GM21786 (cell line): Measurements from ENCODE around the gene PAPOLA.
"Not testable (repeated sequence)": the region's sequence is repeated elsewhere in the genome, so short reads cannot be mapped to it uniquely, and the experiment has no call there.

ENCODE experiments used
- ATAC-seq: cut with Tn5 transposase; IDR thresholded peaks from one replicate; pipeline ENCODE4 v1.9.1; 2021; ENCODE audit not compliant: unreplicated experiment

PAPOLA gene

GRCh38 chr14:96501740-96502620 is at the start of gene PAPOLA:
Gene PAPOLA (plus strand): TSS chr14:96502382. CDS start chr14:96502593, 211 bp downstream.
- ATAC-seq: peak; percentile 83

DNA sequence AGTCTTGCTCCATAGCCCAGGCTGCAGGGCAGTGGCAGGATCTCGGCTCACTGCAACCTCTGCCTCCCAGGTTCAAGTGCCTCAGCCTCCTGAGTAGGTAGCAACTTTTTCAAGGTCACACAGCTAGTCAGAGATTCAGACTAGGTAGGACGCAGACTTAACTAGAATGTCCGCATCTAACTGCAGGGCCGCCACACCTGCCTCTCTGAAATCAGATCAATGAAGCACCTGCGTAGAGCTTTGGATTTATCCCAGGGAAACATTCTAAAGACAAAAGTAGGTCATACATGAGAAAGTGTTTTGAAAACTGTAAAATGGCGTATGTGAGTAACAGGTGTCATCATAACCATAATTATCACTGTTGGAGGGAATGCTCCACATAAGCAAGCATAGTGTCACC is 49.5 kb upstream of the PAPOLA start:
- ATAC-seq: no peak

GRCh38 chr14:96455588-96455987 is 46.6 kb upstream of the PAPOLA start:
- no peak for ATAC-seq

- no peak for ATAC-seq
Measured at GRCh38 chr14:96459851-96460250, 42.3 kb upstream of the PAPOLA start.

- ATAC-seq: no peak
Measured at GRCh38 chr14:96461950-96462798, 40.0 kb upstream of the PAPOLA start.

DNA sequence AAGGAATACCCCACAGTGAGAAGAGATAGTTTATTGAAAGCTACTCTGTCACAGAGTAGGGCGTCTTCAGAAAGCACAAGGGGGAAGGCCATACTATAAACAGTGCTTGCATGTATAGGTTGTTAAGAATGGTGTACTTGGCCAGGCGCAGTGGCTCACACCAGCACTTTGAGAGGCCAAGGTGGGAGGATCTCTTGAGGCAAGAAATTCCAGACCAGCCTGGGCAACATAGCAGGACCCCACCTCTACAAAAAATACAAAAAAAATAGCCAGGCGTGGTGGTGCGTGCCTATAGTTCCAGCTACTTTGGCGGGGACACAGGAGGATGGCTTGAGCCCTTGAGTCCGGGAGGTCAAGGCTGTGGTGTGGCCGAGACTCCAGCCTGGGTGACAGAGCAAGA is 38.0 kb upstream of the PAPOLA start:
- ATAC-seq: no peak

- ATAC-seq: no peak
Measured at GRCh38 chr14:96466918-96467317, 35.3 kb upstream of the PAPOLA start.

GRCh38 chr14:96470331-96470730 is 31.9 kb upstream of the PAPOLA start:
- ATAC-seq: no peak

DNA sequence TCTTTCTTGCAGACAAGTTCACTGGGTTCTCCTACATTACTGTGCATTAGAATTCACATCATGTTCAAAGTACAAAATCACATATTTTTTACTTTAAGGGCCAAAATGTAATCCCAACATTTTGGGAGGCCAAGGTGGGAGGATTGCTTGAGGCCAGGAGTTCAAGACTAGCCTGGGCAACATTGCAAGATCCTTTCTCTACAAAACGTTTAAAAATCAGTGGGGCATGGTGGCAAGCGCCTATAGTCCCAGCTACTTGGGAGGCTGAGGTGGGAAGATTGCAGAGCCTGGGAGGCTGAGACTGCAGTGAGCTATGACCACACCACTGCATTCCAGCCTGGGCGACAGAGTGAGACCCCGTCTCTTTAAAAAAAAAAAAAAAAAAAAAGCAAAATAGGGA is 31.2 kb upstream of the PAPOLA start:
- not testable (repeated sequence) for ATAC-seq

- no peak for ATAC-seq
Measured at GRCh38 chr14:96478119-96478518, 24.1 kb upstream of the PAPOLA start.

GRCh38 chr14:96479435-96480146 is 22.6 kb upstream of the PAPOLA start:
- no peak for ATAC-seq

- ATAC-seq: no peak
Measured at GRCh38 chr14:96481731-96482314, 20.4 kb upstream of the PAPOLA start.

GRCh38 chr14:96482986-96483385 is 19.2 kb upstream of the PAPOLA start:
- ATAC-seq: no peak

DNA sequence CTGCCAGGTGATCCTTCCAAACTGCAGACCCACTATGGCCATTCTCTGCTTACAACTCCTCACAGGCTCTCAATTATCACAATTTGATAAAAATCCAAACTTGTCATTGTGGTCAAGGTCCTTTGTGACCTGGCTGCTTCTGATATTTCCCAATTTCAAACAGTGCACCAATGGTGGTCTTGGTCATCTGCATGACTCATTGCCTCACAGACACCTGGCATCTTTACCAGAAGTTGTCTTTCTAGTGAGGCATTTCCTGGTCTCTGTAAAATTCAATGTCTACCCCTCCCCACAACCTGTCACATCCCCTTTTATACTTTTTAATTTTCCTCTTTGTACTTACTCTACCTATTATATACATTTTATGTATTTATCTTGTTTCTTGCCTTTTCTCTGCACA is 17.8 kb upstream of the PAPOLA start:
- ATAC-seq: no peak

GRCh38 chr14:96486705-96487104 is 15.5 kb upstream of the PAPOLA start:
- peak; percentile 82 for ATAC-seq

DNA sequence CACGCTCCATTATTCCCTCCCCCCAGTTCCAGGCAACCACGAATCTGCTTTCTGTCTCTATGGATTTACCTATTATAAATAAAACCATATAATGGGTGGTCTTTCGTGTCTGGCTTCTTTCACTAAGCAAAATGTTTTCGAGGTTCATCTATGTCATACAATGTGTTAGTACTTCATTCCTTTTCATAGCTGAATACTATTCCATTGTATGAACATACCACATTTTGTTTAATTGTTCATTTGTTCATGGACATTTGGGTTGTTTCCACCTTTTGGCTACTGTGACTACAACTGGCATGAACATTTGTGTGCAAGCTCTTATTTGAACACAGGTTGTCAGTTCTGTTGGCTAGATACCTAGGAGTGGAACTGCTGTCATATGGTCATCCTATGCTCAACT is 12.9 kb upstream of the PAPOLA start:
- no peak for ATAC-seq

DNA sequence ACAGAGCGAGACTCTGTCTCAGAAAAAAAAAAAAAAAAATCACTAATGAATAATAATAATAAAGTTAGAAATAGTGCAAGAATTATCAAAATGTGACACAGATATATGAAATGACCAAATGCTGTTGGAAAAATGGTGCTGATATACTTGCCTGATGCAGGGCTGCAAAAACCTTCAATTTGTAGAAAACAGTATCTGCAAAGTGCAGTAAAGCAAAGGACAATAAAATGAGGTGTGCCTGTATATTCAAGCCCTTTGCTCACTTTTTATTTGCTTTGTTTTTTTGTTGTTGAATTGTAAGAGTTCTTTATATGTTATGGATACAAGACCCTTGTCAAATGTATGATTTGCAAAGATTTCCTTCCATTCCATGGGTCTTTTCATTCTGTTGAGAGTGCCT is 9.0 kb upstream of the PAPOLA start:
- no peak for ATAC-seq

- no peak for ATAC-seq
Measured at GRCh38 chr14:96494331-96494730, 7.9 kb upstream of the PAPOLA start.

GRCh38 chr14:96497087-96497486 is 5.1 kb upstream of the PAPOLA start:
- ATAC-seq: peak; percentile 36

DNA sequence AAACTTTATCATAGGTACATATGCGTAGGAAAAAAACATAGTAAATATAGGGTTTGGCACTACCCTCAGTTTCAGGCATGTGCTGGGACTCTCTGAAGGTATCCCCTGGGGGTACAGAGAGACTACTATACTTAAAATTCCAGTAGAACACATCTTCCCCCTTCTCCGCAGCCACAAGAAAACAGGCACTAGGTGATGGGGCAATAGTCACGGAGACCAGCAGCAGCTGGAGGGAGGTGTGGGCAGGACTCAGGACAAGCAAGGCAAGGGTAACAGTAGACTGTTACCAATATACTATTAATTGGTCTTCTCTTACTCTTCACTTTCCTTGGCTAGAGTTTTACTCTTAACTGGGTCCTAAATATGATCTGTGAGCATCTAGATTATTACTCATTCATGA is 4.6 kb upstream of the PAPOLA start:
- no peak for ATAC-seq

GRCh38 chr14:96501217-96501739 is 904 bp upstream of the PAPOLA start:
- no peak for ATAC-seq
